UCSD-AML1 (cell line): ENCODE results near the gene SH3RF3.

ENCODE experiments used
- DNase-seq: peaks from one replicate; lab custom pipeline; 2025; ENCODE audit not compliant: unreplicated experiment; lab: John Stamatoyannopoulos, UW

Gene SH3RF3

GRCh38 chr2:109512076-109512475 is 383.1 kb downstream of the SH3RF3 start:
- no peak for DNase-seq

DNA sequence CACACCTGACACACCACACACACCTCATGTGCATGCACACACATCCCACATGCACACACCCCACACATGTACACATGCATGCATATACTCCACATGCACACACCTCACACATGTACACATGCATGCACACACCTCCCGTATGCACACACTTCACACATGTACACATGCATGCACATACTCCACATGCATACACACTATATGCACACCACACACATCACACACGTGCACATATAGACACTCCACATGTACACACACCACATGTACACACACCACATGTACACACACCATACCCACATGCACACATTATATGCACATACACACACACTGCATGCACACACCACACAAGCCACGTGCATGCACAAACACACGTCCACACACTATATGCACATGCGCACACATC is 384.2 kb downstream of the SH3RF3 start:
- no peak for DNase-seq

DNA sequence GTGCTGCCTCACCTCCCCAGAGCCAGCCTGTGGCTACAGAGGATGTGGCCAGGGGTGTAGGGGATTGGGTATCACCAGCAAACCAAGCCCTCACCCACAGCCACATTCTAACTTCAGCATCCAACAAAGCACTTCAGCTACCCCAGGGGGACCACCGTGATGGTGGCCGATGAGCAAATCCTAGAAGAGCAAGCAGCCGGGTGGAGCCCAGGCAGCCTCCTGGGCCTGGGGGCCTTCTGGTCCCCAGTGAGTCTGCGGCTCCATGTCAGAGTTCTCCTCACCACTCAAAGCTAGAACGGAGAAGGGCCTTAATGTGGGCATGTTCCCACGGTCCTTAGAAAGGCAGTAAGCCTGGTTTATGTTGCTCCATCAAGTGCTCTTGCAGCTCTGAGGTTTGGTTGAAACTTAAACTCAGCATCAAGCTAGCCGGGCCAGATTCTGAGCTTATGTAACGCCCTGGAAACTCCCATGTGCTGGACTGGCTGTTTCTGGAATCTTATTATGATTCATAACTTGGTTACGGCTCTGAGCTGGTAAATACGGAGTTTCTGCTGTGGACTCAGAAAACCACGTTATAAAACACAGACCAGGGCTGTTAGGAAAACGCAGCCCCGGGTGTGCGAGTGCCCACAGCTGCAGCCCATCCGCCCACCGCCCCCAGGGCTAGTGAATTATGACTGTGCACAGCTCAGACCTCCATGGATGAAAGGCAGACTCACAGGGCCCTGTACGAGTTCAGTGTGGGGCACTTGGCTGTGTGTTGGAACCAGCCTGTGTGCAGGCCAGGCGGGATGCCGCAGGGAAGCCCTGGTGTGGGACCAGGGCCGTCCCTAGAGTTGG is 385.0 kb downstream of the SH3RF3 start:
- DNase-seq: no peak

- DNase-seq: no peak
Measured at GRCh38 chr2:109514857-109515256, 385.9 kb downstream of the SH3RF3 start.

DNA sequence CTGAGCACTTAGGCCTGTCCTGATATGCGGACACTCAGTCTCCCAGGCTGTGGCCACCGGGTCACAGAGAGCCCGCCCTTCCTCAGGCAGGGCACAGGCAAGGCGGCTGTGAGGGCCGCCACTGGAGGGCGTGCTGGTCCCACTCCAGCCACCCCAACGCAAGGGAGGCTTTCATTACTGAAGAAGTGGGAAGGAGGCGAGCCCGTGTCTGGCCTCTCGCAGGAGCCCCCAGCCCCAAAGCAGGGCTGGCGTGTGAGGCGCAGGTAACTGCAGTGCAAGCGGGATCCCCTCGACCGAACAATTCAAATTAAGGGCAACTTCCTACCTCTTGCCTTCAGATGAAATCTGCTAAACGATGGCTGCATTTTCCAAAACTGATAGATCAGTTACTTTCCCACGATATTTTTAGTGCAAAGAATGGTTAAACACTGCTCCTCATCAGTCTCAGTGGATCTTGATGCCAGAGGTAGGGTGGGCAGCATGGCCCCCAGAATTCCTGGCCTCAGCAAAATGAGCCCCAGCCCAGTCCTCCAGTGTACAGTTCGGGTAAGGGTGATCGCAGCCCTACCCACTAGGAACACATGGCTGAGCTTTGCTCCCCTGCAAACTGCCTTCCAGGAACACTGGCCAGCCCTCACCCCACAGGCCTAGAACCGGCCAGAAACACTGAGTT is 387.6 kb downstream of the SH3RF3 start:
- peak; percentile 42 for DNase-seq

GRCh38 chr2:109517118-109517889 is 388.3 kb downstream of the SH3RF3 start:
- DNase-seq: no peak

- DNase-seq: no peak
Measured at GRCh38 chr2:109519513-109519912, 390.5 kb downstream of the SH3RF3 start.

DNA sequence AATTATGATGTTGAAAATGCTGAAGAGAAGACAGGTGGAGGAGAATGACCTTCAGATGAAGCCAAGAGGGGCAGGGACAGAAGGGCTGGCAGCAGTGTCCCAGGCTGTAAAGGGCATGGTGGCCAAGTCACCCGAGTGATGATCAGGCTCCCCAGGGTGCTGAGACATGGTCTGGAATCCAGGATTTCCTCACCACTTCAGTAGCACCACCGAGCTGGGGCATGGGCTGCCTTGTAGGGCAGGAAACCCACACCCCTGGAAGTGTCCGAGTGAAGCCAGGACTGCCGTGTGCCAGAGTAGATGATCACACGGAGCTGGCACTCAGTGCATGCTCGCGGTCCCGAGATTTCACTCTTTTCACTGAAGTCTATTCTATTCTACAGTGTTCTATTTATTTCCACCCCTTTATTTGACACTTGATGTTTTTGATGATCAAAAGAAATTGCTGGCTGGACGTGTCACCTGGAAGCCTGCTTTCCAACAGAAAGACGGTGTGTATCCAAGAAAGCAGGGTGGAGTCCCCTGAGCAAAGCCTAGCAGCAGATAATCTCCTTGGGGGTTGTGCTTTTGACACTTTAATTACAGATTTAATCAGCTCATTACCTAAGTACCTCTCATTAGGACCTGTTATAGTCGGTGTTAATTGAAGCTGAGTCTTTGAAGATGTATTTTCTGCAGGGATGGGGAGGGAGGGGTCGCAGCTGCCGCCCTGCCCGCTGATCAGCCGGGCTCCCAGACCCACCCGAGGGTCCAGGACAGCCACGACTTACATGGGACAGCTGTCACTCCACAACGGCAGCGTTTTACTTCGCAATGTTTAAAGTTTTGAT is 392.4 kb downstream of the SH3RF3 start:
- no peak for DNase-seq

DNA sequence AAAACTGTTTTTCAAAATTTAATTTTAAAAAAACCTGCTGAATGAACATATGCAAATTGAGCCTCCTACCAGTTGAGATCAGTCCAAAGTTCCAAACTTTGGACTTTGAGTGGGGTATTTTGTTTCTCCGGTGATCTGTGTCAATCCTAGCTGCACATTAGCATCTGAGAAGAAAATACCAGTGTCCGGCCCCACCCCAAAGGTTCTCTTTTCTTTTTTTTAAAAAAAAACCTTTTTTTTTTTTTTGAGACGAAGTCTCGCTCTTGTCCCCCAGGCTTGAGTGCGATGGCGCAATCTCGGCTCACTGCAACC is 393.0 kb downstream of the SH3RF3 start:
- DNase-seq: no peak

DNA sequence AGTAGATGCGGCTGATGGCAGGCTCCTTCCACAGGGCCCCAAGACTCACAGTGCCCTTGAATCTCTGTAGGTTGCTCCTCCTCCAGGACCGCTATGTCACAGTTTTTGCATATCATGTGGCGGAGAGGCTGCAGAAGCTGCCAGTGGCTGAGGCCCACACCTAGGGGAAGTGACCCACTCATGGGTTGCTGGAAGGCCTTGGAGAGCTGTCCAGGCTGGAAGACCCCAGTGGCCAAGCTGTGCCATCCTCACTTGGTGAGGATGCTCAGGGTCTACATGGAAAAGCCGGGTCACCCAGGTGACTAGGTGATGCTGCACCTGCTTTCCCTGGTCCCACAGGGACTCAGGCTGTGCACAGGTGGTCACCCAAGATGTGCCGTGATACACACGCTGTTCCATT is 394.1 kb downstream of the SH3RF3 start:
- DNase-seq: no peak

DNA sequence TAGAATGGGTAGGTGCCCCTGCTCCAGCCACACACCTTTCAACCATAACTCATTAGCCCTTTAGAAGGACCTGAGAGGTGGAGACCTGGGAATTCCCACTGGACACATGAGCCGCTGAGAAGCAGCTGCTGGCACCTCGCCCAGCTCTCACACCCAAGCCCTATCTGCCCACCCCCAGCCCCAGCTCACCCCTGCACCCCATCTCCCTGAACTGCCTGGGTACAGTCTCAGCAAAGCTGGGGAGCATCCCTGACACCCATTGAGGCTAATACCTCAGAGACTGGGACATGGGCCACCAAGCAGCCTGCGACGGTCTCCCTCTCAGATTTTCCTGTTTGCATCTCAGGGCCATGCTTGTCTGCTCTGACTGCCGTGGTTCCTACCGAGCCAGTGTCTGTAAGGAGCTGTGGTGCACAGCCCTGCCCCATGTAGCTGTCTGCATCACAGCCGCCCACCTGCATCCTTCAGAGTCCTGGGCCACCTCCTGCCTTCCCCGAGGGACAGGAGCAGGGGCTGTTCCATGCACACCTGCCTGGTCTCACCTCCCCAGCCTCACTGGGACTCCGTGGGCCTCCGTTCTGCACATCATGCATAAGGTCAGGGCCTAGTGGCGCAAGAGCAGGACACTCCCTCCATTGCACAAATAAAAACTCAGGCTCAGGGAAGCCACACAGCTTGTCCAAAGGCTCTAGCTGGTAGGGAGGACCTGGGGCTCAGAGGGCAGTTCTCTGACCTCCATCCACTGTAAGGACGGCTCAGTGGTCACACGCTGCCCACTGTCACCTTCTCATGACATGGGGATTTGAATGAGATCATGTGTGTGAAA is 394.7 kb downstream of the SH3RF3 start:
- no peak for DNase-seq

- no peak for DNase-seq
Measured at GRCh38 chr2:109525836-109526235, 396.8 kb downstream of the SH3RF3 start.

DNA sequence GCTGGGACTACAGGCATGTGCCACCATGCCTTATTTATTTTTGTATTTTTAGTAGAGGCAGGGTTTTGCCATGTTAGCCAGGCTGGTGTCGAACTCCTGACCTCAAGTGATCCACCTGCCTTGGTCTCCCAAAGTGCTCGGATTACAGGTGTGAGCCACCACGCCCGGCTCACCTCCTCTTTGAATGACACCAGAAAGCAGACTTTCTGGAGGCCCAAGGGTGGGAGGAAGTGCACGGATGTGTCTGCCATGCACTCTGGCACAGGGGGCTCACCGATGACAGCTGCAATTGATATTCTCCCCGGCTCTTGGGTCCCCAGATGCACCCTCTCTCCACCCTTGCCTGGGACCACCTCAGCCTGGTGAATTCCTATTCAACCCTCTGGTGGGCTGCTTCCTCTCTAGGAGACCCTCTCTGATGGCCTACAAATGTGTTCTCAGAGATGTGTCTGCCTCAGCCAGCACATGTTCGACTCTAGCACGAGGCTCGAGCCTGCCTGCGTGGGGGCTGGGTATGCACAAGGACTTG is 397.5 kb downstream of the SH3RF3 start:
- no peak for DNase-seq

GRCh38 chr2:109527079-109527478 is 398.1 kb downstream of the SH3RF3 start:
- no peak for DNase-seq

DNA sequence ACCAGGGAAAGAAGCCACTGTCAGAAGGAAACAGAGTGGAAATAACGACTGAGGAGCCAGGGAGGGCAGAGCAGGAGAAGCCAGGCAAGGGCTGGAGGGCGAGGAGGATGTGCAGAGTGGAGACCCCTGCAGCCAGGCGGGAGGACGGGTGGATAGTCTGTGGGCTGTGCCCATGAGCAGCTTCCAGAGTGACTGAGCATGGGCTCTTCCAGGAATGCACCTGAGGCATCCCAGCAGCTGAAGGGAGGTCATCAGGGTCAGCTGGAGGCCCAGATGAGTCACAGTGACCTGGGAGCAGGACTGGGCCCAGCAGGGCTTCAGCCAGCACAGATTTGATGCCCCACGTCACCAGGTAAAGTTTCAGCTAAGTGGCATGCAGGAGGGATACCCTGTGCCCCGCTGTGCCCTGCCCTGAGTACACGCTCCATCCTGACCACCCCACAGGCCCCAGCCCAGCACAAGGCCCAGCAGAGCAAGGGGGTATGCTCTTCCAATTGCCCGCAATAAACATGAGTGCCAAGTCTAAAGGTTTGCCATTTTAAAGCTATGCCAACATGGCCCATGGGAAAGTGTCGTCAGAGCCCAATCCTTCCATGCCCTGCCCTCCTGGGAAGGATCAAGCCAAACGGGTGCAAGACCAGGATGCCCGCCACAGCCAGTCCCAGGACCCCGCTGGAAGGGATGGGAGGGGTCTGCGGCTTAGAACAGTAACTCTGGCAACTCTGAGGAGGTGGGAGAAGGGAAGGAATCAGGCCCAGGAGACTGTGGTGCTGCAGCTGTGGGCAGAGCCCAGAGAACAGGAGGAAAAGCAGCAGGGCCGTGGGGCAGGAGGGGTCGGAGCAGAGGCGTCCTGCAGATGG is 399.1 kb downstream of the SH3RF3 start:
- no peak for DNase-seq

GRCh38 chr2:109528811-109529501 is 400.0 kb downstream of the SH3RF3 start:
- no peak for DNase-seq

DNA sequence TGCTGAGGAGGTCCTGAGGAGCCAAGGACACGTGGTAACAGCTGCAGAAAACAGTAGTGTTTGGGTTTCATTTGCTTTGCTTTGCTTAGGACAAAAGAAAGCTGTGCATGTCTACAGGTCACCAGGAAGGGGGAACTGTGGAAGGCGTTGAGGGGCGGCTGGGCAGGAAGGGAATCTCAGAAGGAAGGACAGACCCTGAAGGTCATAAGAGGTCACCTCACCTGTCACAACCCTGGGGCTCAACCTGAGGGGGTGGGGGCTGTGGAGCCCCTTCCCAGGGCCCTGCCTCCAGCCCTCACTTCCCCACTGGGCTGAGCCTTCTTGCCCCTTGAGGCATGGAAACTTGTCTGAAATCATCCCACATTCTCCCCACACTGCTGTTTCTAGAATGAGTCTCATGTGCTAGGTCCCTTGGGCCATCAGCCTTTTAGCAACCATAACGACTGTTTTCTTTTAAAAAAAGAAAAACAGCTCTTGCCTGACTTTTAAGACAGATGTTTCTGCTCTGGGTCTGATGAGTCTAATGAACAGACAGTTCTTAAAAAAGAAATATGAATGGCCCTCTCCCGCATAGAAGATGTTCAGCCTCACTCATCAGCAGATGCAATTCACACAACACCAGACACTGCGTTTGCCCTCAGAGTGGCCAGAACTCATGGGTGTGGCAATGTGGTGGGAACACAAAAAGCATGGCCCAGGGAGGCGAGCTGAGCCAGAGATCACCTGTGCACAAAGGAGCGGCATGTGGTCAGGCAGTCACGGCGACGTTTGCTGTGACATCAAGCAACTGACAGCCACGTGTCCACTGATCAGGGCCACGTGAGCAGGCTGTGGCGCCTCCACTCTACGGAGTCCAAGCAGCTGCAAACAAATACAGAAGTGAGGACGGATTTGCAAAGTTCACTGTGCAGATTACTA is 400.8 kb downstream of the SH3RF3 start:
- DNase-seq: no peak
